Activated naive CD4-positive, alpha-beta T cell treated with Interleukin-2 at 50 U/mL for 16 hours (primary cell): ENCODE results near the gene BEND7.
"Not testable (repeated sequence)": the region's sequence is repeated elsewhere in the genome, so short reads cannot be mapped to it uniquely, and the experiment has no call there.

ENCODE experiments used
- DNase-seq: peaks from one replicate; pipeline ENCODE4 v3.0.0-alpha.2; 2020

The BEND7 gene

GRCh38 chr10:13417459-13418126 lies 111.2 kb downstream of the BEND7 start:
- DNase-seq: no peak

GRCh38 chr10:13416760-13417159 lies 112.1 kb downstream of the BEND7 start:
- DNase-seq: no peak

GRCh38 chr10:13414855-13415254 lies 114.0 kb downstream of the BEND7 start:
- DNase-seq: no peak

GRCh38 chr10:13414137-13414536 lies 114.7 kb downstream of the BEND7 start:
- DNase-seq: no peak

- DNase-seq: no peak
These were observed 115.9 kb downstream of the BEND7 start for GRCh38 chr10:13412894-13413293.

GRCh38 chr10:13404791-13405190 lies 124.0 kb downstream of the BEND7 start:
- no peak for DNase-seq

- DNase-seq: no peak
These were observed 124.5 kb downstream of the BEND7 start for GRCh38 chr10:13404305-13404759.

- not testable (repeated sequence) for DNase-seq
These were observed 125.4 kb downstream of the BEND7 start for GRCh38 chr10:13403426-13403825.

- no peak for DNase-seq
These were observed 126.8 kb downstream of the BEND7 start for GRCh38 chr10:13402021-13402420.

GRCh38 chr10:13401142-13401541 lies 127.7 kb downstream of the BEND7 start:
- no peak for DNase-seq

- DNase-seq: no peak
These were observed 128.4 kb downstream of the BEND7 start for GRCh38 chr10:13400196-13400965.

GRCh38 chr10:13399752-13400151 lies 129.1 kb downstream of the BEND7 start:
- no peak for DNase-seq

GRCh38 chr10:13399236-13399635 lies 129.6 kb downstream of the BEND7 start:
- DNase-seq: no peak

- DNase-seq: no peak
These were observed 131.8 kb downstream of the BEND7 start for GRCh38 chr10:13397052-13397451.

- DNase-seq: no peak
These were observed 132.4 kb downstream of the BEND7 start for GRCh38 chr10:13396369-13396768.

GRCh38 chr10:13395540-13395939 lies 133.3 kb downstream of the BEND7 start:
- DNase-seq: no peak

- no peak for DNase-seq
These were observed 135.2 kb downstream of the BEND7 start for GRCh38 chr10:13393640-13394039.

- no peak for DNase-seq
These were observed 136.1 kb downstream of the BEND7 start for GRCh38 chr10:13392701-13393100.
